Ramos (cell line): Measurements from ENCODE around the gene CYP2A6.

ENCODE experiments used
- in situ Hi-C: fragments of 300-500 bp; cut with MboI; formaldehyde crosslinking; loops from one replicate; pipeline ENCODE4 v1.14.3; 2022; ENCODE audit warnings: low sequenced_read_pairs; ENCODE audit not compliant: unreplicated experiment

The CYP2A6 gene

GRCh38 chr19:40819479-40820234, 30.6 kb downstream of the CYP2A6 start:
- in situ Hi-C loops: loop anchor here (10.0 kb wide), 1 partner anchor 165 kb away; no protein-coding TSS in a partner anchor

DNA sequence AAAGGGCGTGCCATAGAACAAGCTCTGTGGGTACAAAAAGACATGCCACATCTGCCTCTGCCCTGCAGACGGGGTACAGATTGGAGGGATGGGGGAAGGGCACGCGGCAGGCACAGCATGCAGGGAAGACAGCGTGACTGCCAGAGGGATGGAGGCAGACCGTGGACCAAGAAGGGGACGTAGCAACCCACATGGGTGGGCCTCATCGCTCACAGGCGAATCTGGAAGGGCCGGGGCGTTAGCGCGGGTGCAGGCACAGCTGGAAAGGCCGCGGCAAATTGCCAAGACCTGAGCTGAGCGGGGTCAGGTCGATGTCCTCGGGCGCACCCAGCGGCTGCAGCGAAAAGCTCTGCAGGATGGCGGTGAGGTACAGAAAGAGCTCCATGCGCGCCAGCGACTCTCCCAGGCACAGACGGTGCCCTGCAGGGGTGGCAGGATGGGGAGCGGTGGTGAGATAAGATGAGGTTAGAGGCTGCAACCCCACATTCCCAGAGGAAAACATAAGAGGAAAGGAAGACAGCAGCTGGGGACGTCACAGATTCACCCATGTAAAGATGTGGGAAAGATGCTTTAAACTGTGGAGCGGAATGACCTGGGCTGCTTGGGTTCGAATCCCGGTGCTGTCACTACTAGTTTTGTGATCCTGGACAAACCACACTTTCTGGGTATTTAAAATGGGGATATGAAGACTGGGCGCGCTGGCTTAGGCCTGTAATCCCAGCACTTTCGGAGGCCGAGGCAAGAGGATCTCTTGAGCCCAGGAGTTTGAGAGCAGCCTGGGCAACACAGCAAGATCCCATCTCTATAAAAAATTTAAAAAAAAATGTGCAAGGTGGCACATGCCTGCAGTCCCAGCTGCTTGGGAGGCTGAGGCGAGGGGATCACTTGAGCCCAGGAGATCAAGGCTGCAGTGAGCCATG, 31.5 kb downstream of the CYP2A6 start:
- in situ Hi-C loops: loop anchor here (10.0 kb wide), 1 partner anchor 164 kb away; no protein-coding TSS in a partner anchor

DNA sequence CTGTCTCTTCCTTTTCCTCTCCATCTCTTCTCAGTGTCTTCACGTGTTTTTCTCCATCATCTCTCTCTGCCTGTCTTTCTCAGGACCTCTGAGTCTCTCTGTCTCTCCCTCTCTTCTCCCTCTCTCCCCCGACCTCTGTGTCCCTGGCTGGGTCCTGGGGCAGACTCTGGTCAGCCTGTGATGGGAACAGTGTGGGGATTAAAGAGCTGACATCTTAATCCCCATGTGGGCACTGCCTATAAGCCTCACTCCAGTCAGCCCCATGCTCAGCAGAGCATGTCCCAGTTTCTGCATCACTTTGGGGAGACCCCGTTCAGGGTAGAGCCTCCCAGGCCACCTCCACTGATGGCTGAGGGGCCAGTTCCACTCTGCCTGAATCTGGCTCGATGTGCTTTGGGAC, 35.0 kb downstream of the CYP2A6 start:
- in situ Hi-C loops: loop anchor here (10.0 kb wide), 1 partner anchor 160 kb away; no protein-coding TSS in a partner anchor

DNA sequence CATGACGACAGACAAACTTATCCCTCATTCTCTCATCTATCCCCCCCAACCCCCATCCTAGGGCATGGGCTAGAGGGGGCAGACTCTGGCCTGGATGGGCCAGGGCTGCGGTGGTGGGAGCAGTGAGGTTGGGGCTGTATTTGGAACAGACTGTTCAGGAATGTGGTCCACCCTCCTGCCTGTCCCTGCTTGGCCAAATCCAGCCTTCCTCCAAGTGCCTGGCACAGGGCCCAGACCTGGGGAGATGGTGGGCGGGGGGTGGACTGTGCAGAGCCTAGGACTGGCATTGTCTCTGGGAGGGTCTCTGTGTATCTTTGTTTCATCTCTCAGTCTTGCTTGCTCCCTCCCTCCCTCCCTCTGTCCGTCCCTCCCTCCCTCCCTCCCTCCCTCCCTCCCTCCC, 37.1 kb downstream of the CYP2A6 start:
- in situ Hi-C loops: loop anchor here (10.0 kb wide), 1 partner anchor 158 kb away; no protein-coding TSS in a partner anchor

- in situ Hi-C loops: loop anchor here (10.0 kb wide), 1 partner anchor 158 kb away; no protein-coding TSS in a partner anchor
Measured at GRCh38 chr19:40812571-40812970, 37.7 kb downstream of the CYP2A6 start.

GRCh38 chr19:40811478-40812341, 38.5 kb downstream of the CYP2A6 start:
- in situ Hi-C loops: loop anchor here (10.0 kb wide), 1 partner anchor 157 kb away; no protein-coding TSS in a partner anchor

DNA sequence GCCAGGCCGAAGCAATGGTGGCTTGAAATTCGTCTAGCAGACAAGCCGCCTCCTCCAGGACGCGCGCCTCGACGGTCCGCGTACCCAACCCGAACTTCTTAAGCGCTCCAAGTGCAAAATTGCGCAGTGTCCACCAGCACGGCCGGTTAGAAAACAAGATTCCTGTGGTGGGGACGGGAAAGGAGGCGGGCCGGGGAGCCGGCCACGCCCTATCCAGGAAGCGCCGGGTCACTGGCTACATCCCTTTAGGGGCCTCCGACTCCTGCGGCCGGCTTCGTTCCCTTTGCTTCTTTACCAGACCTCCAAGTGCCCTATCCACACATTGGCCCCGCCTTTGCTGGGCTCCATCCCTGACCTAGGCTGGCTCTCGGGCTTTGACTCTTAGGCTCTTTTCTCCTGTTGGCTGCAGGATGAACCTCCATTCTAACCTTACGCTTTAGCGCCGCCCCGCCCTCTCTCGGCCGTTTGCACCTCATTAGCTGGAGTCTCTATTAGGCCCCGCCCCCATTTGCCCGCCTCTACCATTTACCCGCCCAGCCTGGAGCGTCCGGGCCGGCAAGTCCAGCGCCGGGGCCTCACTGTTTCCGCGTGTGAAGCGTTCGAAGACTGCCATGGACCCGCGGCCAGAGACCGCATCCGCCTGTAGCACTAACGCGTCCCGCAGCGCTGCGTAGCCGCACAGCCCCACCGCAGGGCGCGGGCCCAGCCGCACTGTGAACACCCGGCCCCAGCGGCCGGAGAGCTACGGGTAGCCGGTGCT, 39.4 kb downstream of the CYP2A6 start:
- in situ Hi-C loops: loop anchor here (10.0 kb wide), 1 partner anchor 156 kb away; no protein-coding TSS in a partner anchor

- in situ Hi-C loops: loop anchor here (10.0 kb wide), 1 partner anchor 155 kb away; no protein-coding TSS in a partner anchor
Measured at GRCh38 chr19:40810160-40810559, 40.1 kb downstream of the CYP2A6 start.

DNA sequence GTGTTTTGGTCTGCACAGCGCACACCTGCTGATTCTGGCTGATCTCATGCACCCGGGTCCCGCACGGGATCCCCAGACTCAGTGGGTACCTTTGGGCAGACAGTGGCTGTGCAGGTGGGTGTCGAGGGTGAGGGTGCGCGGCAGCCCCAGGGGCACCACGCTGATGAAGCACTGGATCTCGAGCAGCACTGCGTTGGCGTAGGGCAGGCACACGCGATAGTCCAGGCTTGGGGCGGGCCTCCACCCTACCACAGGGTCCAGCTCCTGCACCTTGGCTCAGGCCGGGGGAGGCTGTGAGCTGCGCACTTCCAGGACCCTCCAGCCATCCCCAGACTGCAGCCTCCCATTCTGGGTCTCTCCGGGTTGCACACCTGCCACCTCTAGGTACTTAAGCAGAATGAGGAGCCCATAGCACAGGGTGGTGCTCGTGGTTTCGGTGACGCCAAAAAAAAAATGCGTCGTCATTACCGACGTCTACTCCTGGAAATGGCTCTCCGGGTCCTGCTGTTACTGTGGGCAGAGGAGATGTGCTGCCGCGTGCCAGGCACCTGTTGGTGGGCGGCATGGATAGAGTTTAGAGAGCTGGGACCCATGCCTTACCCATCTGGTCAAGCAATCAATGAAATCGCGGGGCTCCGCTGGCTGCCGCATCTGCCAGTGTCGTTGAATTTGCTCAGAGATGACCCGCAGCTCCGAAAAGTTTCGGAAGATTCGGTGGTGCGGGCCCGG, 40.7 kb downstream of the CYP2A6 start:
- in situ Hi-C loops: loop anchor here (5.0 to 10.0 kb wide), 2 partner anchors 62 to 155 kb away; no protein-coding TSS in a partner anchor

- in situ Hi-C loops: loop anchor here (5.0 kb wide), 1 partner anchor 61 kb away; no protein-coding TSS in a partner anchor
Measured at GRCh38 chr19:40808497-40808896, 41.8 kb downstream of the CYP2A6 start.

- in situ Hi-C loops: loop anchor here (5.0 kb wide), 1 partner anchor 61 kb away; no protein-coding TSS in a partner anchor
Measured at GRCh38 chr19:40808021-40808325, 42.3 kb downstream of the CYP2A6 start.

- in situ Hi-C loops: loop anchor here (5.0 kb wide), 1 partner anchor 60 kb away; no protein-coding TSS in a partner anchor
Measured at GRCh38 chr19:40807147-40808020, 42.9 kb downstream of the CYP2A6 start.

- in situ Hi-C loops: loop anchor here (5.0 kb wide), 1 partner anchor 59 kb away; no protein-coding TSS in a partner anchor
Measured at GRCh38 chr19:40806423-40807146, 43.7 kb downstream of the CYP2A6 start.

- in situ Hi-C loops: loop anchor here (5.0 kb wide), 1 partner anchor 58 kb away; no protein-coding TSS in a partner anchor
Measured at GRCh38 chr19:40805258-40805868, 44.9 kb downstream of the CYP2A6 start.

- in situ Hi-C loops: loop anchor here (5.0 kb wide), 1 partner anchor 58 kb away; no protein-coding TSS in a partner anchor
Measured at GRCh38 chr19:40804783-40805242, 45.4 kb downstream of the CYP2A6 start.
